Stimulated activated CD8-positive, alpha-beta memory T cell treated with anti-CD3 and anti-CD28 coated beads, Interleukin-15, amount 100 ng/mL, for 48 hours (primary cell): Measurements from ENCODE around the gene CBX3.
"Not testable (repeated sequence)": the region's sequence is repeated elsewhere in the genome, so short reads cannot be mapped to it uniquely, and the experiment has no call there.

Source experiments
- DNase-seq, 2 donors: peaks; one replicate each; pipeline ENCODE4 v3.0.0-alpha.2; 2020; ENCODE audit warnings: low read depth in 2 of 2

The CBX3 gene

DNA sequence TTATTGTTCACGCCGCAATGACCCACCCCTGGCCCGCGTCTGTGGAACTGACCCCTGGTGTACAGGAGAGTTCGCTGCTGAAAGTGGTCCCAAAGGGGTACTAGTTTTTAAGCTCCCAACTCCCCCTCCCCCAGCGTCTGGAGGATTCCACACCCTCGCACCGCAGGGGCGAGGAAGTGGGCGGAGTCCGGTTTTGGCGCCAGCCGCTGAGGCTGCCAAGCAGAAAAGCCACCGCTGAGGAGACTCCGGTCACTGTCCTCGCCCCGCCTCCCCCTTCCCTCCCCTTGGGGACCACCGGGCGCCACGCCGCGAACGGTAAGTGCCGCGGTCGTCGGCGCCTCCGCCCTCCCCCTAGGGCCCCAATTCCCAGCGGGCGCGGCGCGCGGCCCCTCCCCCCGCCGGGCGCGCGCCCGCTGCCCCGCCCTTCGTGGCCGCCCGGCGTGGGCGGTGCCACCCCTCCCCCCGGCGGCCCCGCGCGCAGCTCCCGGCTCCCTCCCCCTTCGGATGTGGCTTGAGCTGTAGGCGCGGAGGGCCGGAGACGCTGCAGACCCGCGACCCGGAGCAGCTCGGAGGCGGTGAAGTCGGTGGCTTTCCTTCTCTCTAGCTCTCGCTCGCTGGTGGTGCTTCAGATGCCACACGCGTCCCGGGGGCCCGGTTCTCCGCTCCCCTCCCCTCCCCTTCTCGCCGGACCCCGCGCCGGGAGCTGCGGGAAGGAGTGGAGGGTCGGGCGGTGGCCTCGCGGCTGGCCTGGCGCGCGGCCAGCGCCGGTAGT lies at the start of gene CBX3:
Gene CBX3, plus strand, starts transcription at position 499 of the 772 bp plus-strand sequence. CDS start 1,254 bp downstream, outside the sequence.
- DNase-seq = peak; percentile 91 to 94

DNA sequence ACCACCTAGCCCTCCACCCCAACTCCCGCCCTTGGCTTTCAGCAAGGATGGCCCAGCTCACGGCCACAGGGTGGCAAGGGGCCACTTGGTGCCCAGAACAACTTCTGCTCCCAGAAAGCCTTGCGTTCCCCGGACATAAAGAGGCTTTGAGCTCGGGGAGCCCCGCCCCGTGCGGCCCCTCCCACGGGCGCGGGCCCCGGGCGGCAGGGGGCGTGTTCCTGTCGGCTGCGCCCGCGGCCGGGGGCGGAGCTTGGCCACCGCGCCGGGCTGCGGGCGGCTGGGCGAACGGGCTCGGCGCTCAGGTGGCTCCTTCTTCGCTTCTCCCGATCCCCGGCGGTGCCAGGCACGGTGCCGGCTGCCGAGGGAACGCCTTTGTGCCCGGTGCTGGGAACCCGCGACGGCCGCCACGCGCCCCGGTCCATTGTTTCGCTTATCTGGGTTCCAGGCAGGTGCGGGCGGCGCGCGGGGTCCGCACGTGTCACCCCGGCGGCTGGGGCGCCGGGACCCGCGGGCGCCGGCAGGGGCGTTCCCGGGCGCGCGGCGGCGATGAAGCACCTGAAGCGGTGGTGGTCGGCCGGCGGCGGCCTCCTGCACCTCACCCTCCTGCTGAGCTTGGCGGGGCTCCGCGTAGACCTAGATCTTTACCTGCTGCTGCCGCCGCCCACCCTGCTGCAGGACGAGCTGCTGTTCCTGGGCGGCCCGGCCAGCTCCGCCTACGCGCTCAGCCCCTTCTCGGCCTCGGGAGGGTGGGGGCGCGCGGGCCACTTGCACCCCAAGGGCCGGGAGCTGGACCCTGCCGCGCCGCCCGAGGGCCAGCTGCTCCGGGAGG lies 49.4 kb upstream of the CBX3 start, which contains the start of gene NFE2L3:
Gene NFE2L3, plus strand, starts transcription at position 246 of the 829 bp plus-strand sequence. Its CDS starts 301 bp downstream, at position 547.
- peak; percentile 80 to 81 for DNase-seq

DNA sequence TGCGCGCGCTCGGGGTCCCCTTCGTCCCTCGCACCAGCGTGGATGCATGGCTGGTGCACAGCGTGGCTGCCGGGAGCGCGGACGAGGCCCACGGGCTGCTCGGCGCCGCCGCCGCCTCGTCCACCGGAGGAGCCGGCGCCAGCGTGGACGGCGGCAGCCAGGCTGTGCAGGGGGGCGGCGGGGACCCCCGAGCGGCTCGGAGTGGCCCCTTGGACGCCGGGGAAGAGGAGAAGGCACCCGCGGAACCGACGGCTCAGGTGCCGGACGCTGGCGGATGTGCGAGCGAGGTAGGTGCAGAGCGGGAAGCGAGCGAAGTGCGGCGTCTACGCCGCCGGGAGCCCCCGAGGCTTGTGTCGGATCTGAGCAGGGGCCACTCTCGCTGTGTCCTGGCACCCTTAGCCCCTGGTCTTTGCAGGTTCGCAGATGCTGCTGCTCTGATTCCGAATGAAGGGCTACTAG lies 48.7 kb upstream of the CBX3 start:
- not testable (repeated sequence) for DNase-seq

DNA sequence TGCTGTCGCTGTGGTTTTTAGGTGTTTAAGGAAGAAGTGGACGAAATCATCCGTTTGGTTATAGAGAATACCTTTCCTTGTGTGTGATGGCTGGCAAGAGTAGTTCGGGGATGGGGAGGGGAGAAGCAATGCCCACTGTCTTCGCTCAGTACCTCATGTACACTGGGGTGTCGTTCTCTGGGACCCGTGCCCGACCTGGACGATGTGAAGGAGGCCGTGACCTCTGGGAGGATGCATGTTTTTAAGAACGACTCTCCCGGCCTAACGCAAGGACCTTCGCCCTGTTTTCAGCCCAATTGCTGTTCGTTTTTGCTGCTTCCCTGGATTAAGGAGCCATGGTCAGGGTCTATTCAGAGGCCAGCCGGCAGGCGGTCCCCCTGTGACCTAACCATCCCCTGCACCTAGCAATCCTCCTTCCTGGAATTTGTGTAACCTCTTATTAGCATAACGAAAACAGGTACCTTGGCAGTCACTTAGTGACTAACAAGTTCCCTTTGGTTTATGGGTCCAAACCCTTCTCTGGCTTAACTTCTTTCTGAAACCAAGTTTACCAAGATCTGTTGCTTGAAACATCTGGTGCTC lies 48.2 kb upstream of the CBX3 start:
- DNase-seq = no peak

DNA sequence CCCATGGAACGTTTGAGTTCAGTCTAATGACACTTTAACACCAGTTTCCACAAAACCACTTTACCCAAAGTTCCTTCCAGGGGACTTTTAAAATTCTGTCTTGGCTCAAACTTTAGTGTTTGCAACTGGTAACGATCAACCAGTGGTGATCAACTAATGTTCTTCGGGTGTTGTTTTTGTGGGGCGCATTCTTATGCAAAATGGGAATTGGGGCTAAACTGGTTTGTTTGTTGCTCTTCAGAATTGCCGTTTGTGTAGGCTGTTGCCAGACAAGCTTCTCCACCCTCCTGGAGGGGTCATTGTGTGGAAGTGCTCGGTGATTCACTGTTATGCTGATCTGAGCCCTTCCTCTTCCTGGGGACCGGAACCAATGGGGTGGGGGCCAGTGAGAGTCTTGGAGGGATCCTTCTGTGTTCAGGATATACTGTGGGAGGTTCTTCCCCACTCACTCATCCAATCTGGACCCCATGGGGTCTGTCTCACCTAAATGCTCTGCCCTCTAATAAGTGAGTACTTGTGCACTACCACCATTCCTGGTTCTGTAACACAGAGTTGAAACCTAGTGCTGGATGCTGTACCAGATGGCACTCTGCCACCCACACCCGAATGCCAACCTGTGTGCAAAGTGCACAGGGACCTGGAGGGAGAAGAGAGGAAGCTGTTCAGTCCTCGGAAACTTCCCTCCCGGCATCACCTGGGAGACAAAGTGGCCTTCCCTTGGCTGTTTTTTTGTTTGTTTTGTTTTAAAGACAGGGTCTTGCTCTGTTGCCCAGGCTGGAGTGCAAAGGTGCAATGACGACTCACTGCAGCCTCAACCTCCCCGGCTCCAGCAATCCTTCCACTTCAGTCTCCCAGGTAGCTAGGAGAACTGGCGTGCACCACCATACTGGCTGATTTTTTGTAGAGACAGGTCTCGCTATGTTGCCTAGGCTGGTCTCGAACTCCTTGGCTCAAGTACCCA lies 47.4 kb upstream of the CBX3 start:
- no peak for DNase-seq

DNA sequence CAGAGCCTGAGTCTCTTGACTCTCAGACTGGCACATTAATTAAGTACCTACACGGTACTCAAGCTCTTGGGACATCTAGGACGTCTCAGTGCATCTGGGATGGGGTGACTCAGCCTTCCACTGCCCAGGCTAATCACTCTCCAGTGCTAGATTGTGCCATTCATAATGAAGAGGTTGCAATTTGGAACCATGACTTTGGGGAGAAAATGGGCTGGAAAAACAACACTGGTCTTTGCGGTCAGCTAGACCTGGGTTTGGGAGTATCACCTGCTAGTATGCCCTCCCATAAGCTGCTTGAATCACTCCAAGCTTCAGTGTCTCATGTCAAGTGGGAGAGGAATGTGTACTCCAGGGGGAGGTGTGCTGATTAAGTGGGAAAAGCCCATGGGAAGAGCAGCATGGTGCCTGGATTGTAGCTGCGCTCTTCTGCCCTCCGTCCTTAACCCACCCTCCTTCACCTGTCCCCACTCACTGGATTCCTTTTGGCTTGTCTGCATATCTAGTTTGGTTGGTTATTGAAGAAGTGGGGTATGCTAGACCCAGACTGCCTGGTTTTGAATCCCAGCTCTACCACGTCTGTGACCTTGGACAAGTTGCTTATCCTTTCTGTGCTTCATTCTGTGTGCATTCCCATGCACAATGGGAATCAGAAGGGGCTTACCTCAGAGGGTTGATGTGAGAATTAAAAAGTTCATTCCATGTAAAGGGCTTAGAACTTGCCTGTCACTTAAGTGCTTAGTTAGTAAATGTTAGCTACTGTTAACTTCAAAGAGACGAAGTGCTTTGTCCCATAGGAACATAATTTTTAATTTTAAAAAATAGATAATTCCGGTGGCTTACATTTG lies 45.8 kb upstream of the CBX3 start:
- no peak for DNase-seq

DNA sequence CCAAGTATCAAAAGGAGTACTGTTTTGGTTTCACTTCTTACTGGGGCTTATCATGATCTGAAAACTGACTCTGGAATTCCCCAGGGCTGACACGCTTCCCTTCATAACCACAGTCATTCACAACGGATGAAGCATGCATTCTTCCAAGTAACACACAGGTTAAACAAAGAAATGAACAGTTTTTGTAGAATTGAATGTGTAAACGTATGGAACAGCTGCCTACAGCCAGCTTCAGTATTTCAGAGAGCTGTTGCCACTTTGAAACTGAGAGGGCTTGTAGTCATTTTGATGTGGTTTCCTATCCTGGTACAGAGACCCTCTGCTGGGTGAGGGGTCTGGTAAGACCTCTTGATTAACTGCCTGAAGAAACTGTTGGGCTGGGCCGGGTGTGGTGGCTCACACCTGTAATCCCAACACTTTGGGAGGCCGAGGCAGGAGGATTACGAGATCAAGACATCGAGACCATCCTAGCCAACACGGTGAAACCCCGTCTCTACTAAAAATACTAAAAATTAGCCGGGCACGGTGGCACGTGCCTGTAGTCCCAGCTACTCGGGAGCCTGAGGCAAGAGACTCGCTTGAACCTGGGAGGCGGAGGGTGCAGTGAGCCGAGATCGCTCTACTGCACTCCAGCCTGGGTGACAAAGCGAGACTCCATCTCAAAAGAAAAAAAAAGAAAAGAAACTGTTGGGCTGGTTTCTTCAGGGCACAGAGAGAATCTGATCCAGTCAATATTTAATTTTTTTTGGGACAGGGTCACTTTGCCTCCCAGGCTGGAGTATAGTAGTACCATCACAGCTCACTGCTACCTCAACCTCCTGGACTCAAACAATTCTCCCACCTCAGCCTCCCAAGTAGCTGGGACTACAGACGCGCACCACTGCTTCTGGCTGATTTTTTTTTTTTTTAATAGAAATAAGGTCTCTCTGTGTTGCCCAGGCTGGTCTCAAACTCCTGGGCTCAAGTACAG lies 44.8 kb upstream of the CBX3 start:
- DNase-seq = peak in 1 of 2 donors; percentile 54

DNA sequence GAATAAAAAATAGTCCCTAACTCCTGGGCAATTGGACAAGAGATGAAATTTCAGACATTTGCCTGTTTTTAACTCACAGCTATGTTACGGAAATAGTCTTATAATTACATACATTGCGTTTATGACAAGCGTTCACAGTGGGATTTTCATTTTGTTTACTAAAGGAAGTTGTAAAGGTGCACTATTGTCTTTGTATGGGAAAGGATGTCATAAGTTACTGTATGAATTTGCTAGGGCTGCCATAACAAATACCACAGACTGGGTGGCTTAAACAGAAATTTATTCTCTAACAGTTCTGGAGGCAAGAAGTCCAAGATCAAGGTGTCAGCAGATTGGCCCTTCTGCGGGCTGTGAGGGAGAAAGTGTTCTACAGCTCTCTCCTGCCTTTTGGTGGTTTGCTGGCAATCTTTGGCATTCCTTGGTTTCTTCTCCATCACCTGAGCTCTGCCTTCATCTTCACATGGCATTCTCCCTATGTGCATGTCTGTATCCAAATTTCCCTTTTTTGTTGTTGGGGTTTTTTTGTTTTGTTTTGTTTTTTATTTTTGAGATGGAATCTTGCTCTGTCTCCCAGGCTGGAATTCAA lies 43.9 kb upstream of the CBX3 start:
- DNase-seq = no peak

DNA sequence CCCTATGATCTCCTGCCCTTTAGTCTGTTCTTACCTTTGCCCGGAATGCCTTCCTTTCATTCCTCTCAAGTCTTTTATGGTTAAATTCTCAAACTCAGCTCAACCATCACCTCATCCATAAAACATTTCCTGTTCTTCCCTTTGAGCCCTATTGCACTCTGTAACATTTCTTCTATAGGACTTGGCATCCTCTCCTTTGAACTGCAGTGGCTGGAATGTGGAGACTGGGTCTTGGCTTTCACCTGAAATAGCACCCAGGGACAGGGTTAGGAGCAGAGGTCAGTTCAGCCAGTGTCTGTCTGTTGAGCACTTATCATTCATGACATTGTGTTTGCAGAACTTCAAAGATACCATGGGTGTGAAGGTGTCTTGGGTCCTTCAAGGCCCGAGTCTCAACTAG lies 42.3 kb upstream of the CBX3 start:
- DNase-seq = no peak

DNA sequence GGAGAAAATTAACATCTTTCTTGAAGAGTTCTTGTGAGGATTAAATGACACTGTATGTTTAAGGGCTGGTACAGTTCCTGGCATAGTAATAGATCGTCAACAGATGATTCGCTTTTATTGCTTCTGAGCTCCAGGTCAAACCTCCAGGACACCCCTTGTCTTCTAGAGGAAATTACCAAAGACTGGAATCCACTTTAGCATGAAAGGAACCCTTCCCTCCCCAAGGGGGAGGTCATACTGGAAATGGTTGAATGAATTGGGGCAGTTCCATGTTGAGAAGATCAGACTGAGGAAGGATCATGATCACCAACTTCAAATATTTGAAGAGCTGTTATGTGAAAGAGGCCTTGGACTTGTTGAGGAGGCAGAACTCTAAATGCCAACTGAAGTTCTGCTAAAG lies 40.6 kb upstream of the CBX3 start:
- no peak for DNase-seq

DNA sequence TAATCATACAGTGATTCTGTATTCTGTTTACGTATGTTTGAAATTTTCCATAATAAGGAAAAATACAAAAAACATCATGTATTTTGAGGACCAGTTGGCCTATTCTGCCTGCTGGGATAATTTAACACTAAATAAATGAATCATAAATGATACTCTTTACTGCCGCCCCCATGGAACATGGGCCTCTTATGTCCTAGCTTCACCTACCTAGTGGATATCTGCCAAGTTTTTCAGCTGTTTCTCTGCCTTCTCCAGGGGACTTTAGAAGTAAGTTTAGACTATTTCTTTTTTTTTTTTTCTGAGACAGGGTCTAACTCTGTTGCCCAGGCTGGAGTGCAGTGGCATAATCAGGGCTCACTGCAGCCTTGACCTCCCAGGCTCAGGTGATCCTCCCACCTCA lies 39.1 kb upstream of the CBX3 start:
- no peak for DNase-seq

DNA sequence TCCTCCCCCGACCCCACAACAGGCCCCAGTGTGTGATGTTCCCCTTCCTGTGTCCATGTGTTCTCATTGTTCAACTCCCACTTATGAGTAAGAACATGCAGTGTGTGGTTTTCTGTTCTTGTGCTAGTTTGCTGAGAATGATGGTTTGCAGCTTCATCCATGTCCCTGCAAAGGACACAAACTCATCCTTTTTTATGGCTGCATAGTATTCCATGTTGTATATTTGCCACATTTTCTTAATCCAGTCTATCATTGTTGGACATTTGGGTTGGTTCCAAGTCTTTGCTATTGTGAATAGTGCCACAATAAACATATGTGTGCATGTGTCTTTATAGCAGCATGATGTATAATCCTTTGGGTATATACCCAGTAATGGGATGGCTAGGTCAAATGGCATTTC lies 37.7 kb upstream of the CBX3 start:
- not testable (repeated sequence) for DNase-seq

DNA sequence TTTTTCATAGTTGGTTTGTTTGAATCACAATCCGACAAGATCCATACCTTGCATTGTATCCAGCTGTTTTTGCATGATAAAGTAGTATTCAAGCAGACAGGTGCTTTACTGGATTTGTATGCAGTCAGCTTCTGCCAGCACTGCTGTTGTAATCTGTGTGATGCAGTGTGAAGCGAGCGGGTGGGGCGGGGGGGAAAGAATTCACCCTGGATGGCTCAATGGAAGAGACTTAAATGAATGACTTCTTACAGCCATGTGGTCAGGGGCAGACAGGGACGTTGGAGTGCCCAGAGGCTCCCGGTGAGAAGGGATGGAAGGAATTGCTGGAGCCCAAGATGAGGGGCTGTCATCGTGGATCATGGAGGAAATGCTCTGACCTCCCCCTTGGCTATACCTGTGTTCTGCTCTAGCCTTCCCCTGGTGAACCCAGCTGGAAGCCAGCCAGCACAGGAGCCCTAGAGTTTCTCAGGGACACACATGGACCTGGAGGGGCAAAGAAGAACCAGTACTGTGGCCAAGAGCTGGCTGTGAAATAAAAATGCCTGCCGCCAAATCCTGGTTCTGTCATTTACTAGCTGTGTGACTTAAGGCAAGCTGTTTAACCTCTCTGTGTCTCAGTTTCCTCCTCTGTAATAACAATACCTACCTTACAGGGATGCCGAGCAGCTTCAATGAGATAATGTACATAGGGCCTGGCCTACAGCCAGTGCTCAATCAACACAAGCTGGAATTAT lies 35.4 kb upstream of the CBX3 start:
- DNase-seq = no peak

DNA sequence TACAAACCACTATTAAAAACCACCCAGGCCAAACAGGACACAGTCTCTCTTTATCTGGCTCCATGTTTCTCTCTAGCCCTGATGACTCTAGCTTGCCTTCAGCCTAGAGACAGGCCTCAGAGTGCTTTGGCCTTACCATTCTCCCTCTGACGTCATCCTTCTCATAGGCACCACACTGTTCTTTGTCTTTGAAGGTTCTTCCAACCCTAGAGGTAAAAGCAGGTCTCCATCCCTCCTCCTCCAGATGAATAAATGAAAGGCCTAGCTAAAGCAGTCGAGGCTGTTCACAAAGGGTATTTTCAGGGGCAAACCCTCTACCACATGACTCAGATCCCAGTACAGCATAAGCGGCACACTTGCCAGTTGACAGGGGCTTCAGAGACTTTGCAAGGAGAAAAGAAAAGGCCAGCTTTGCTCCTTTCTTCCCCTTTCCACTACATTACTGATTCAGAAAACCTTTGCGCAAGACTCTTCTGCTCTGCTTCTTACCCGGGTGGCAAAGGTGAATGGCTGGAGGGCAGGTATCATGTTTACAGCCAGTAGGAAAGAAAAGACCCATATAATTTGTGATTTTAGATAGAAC lies 34.8 kb upstream of the CBX3 start:
- DNase-seq = no peak

DNA sequence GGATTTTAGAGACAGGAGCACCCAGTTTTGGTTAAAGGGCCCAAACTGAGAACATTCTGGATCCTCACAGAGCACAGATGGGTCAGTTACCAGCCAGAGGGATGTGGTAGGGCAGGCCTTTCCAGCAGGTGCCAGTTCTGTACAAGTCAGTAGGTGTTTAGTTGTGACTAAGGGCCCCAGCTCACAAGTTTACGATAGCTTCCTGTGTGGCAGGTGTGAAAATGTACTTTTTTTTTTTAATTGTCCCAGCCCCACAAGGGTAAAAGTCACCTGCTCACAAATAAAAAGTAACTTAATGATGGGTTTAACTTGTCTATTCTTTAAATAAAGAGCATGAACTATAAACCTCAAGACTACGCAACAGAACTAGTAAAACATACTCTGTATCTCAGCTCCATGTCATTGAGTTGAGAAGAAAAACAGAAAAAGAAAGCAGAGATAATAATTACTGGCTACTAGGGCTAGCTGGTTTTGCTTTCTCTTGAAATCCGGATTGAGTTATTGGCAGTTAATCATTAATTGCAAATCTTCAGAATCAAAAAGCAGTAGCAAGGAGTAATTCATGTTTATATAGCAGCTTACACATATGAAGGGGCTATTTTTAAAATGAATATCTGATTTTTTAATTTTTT lies 34.1 kb upstream of the CBX3 start:
- DNase-seq = no peak

DNA sequence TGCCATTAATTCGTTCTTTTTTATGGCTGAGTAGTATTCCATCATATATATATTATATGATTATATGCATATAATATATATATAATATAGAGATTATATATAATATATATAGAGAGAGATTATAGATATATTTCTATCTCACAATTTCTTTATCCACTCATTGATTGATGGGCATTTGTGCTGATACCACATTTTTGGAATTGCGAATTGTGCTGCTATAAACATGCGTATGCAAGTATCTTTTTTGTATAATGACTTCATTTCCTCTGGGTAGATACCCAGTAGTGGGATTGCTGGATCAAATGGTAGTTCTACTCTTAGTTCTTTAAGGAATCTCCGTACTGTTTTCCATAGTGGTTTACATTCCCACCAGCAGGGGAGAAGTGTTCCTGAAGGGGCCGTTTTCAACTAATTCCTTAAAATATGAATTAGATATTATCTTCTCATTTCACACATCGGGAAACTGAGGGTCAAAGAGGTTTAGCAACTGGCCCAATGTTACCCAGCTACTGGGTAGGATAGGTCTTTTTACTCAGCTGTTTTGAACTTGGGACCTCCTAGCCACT lies 33.0 kb upstream of the CBX3 start:
- no peak for DNase-seq

DNA sequence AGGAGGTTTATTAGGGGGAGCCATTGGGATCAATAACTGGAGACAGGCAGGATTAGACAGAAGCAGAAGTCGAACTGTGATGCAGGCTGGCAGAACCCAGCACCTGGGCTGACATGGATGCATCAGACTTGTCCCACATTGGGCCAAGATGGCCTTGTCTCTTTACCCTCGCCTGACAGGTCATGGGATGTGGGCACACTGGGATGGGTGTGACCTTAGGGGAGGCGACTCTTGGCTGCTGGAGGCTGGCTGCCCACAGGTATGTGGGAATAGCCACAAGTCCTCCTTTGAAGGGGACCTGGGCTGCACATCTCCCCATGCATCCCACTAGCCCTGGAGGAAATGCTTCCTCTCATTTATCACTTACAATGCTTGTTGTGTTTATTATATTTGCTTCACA lies 32.3 kb upstream of the CBX3 start:
- no peak for DNase-seq
